BLaER1 treated with 17β-estradiol and CSF1 and Interleukin-3, amounts not matched to agents 10 nM and 100 nM (cell line): ENCODE results near the gene OSBPL5.
"Not testable (repeated sequence)": the region's sequence is repeated elsewhere in the genome, so short reads cannot be mapped to it uniquely, and the experiment has no call there.

ENCODE experiments used
- H3K27ac ChIP-seq, 11 experiments: shearing (Covaris generic); formaldehyde crosslinking; 2 replicates each; pipeline ENCODE4 v1.8.1; 2022
- H3K27me3 ChIP-seq, 11 experiments: shearing (Covaris generic); formaldehyde crosslinking; 2 replicates each; pipeline ENCODE4 v1.8.1; 2022
- H3K36me3 ChIP-seq, 11 experiments: shearing (Covaris generic); formaldehyde crosslinking; 2 replicates each; pipeline ENCODE4 v1.8.1; 2022
- H3K4me1 ChIP-seq, 10 experiments: shearing (Covaris generic); formaldehyde crosslinking; 2 replicates each; pipeline ENCODE4 v1.8.1; 2022
- H3K4me2 ChIP-seq, 11 experiments: shearing (Covaris generic); formaldehyde crosslinking; 2 replicates each; pipeline ENCODE4 v1.8.1; 2022
- H3K4me3 ChIP-seq, 10 experiments: shearing (Covaris generic); formaldehyde crosslinking; 2 replicates each; pipeline ENCODE4 v1.8.1; 2022
- H3K9ac ChIP-seq, 11 experiments: shearing (Covaris generic); formaldehyde crosslinking; 2 replicates each; pipeline ENCODE4 v1.8.1; 2022
- H3K9me3 ChIP-seq, 11 experiments: shearing (Covaris generic); formaldehyde crosslinking; replicated peaks in 1 of 11; 2 replicates each; pipeline ENCODE4 v1.8.1; 2022
- H4K20me1 ChIP-seq, 11 experiments: shearing (Covaris generic); formaldehyde crosslinking; 2 replicates each; pipeline ENCODE4 v1.8.1; 2022
- Cebpa-rat ChIP-seq, 11 experiments: shearing (Covaris generic); IDR thresholded peaks; 2 replicates each; pipeline ENCODE4 v1.8.1; 2022

OSBPL5 gene

DNA sequence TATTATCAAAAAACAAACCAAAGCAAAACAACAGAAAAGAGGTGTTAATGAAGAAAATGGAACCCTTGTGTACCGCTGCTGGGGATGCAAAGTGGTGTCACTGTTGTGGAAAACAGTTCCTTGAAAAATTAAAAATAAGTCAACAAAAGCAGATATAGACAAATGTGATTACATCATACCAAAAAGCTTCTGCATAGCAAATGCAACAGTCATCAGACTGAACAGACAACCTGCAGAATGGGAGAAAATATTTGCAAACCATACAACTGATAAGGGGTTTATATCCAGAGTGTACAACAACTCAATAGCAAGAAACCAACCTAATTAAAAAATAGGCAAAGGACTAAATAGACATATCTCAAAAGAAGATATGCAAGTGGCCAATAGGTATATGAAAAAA is 85.0 kb downstream of the OSBPL5 start:
- Histone ChIP-seq H3K4me2 (no peak overlapping the region), H3K36me3 (no peaks in the 10 kb centered on the region), H3K27me3 (no peaks in the 10 kb centered on the region), H3K4me3 (no peak overlapping the region), H4K20me1 (no peaks in the 10 kb centered on the region), H3K27ac (no peak overlapping the region), H3K9ac (no peak overlapping the region), H3K9me3 (no peaks in the 10 kb centered on the region), H3K4me1 (no peaks in the 10 kb centered on the region)
- TF ChIP-seq Cebpa-rat (IDR thresholded peaks at IDR 0.05) = no peak

DNA sequence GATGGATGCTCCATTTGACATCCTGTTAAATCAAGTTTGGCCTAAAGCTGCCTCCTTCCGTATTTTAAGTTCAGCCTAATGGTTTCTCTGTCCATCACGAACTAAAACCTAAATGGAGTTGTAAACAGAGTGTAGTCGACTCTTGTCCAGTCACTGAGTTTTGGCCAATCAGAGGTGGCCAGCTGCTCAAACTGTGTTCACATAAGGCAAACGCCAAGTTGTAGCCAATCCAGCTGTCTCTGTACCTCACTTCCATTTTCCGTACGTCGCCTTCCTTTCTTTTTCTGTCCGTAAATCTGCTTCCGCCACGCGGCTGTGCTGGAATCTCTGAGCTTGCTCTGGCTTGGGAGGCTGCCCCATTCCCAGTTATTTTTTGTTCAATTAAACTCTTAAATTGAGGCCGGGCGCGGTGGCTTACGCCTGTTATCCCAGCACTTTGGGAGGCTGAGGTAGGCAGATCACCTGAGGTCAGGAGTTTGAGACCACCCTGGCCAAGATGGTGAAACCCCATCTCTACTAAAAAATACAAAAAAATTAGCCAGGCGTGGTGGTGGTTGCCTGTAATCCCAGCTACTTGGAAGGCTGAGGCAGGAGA is 87.2 kb downstream of the OSBPL5 start:
- Histone ChIP-seq H3K27ac (no peak overlapping the region), H3K4me1 (peaks cover 0 to 5% (median 4%) of the 10 kb centered on the region in 10 experiments; a peak in 13 of 20 replicates), H3K4me2 (no peak overlapping the region), H3K9me3 (no peaks in the 10 kb centered on the region), H4K20me1 (no peaks in the 10 kb centered on the region), H3K36me3 (no peaks in the 10 kb centered on the region), H3K27me3 (no peaks in the 10 kb centered on the region), H3K9ac (no peak overlapping the region), H3K4me3 (no peak overlapping the region)
- no peak for TF ChIP-seq Cebpa-rat (IDR thresholded peaks at IDR 0.05)

DNA sequence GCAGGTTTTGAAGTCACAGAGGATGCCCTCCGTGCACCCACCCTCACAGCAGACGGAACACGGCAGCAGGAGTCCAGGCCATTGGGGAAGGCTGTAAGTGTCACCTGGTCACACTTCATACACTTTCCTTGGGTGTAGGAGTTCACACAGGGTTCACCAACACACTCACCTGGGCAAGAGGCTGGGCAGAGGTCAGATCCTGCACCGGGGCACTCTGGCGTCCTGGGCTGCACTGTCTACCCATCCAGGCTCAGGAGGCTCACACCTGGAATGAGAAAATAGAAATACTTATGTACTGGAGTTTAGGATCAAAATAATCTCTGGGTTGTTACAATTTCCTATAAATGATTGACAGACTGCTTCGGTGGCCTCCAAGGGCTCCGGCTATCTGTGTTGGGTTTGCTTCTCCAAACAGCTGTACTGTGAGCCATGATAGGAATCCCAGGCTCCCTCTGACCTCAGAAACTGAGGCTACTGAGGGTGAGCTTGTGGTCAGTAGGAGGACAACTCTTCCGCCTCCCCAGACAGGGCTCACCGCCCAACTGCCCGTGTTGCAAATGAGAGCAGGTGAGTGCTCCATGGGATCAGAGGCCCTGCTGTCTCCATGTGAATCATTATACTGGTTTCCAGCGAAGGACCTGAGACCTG is 87.8 kb downstream of the OSBPL5 start:
- H3K9ac ChIP-seq = no peak overlapping the region
- H4K20me1 ChIP-seq = no peaks in the 10 kb centered on the region
- H3K9me3 ChIP-seq = no peaks in the 10 kb centered on the region
- no peak overlapping the region for H3K4me2 ChIP-seq
- no peaks in the 10 kb centered on the region for H3K36me3 ChIP-seq
- peaks cover 0 to 10% (median 8%) of the 10 kb centered on the region in 10 experiments; a peak in 13 of 20 replicates for H3K4me1 ChIP-seq
- H3K4me3 ChIP-seq = no peak overlapping the region
- no peak for TF ChIP-seq Cebpa-rat (IDR thresholded peaks at IDR 0.05)
- no peak overlapping the region for H3K27ac ChIP-seq
- H3K27me3 ChIP-seq = no peaks in the 10 kb centered on the region

- no peaks in the 10 kb centered on the region for H3K36me3 ChIP-seq
- no peaks in the 10 kb centered on the region for H4K20me1 ChIP-seq
- H3K4me2 ChIP-seq = no peak overlapping the region
- TF ChIP-seq Cebpa-rat (IDR thresholded peaks at IDR 0.05) = no peak
- H3K27me3 ChIP-seq = no peaks in the 10 kb centered on the region
- no peak overlapping the region for H3K9ac ChIP-seq
- H3K9me3 ChIP-seq = no peaks in the 10 kb centered on the region
- H3K4me1 ChIP-seq = peaks cover 0 to 10% (median 8%) of the 10 kb centered on the region in 10 experiments; a peak in 13 of 20 replicates
- H3K27ac ChIP-seq = no peak overlapping the region
- H3K4me3 ChIP-seq = no peak overlapping the region
Observed at GRCh38 chr11:3074912-3075589, 90.1 kb downstream of the OSBPL5 start.

DNA sequence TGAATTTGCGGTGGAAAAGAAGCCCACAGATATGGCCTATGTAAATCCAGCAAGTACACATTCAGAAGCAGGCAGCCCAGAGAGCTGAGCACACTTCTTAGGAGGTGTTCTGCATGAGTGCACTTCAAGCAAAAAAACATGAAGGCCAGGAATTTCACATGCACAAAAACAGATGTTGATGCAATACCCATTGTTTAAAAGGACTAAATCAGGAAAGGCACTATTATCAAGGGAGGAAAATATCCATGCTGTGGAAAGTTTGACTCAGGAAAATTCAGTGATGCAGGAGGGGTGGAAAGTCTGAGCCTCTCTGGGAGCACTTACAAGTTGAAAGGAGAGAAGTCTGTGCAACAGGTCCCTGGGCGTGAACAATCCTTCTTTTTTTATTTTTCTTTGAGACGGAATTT is 92.1 kb downstream of the OSBPL5 start:
- no peaks in the 10 kb centered on the region for H3K27me3 ChIP-seq
- peaks cover 0 to 10% (median 8%) of the 10 kb centered on the region in 10 experiments; a peak in 13 of 20 replicates for H3K4me1 ChIP-seq
- H4K20me1 ChIP-seq = no peaks in the 10 kb centered on the region
- H3K4me2 ChIP-seq = peak overlapping the region in 7 of 11 experiments; percentile 7 to 45 (median 31); a peak in 10 of 22 replicates
- no peak overlapping the region for H3K27ac ChIP-seq
- no peak overlapping the region for H3K4me3 ChIP-seq
- H3K9me3 ChIP-seq = peaks cover 0 to under 1% (median 0%) of the 10 kb centered on the region in 11 experiments; a peak in 1 of 22 replicates
- no peak overlapping the region for H3K9ac ChIP-seq
- no peak for TF ChIP-seq Cebpa-rat (IDR thresholded peaks at IDR 0.05)
- H3K36me3 ChIP-seq = no peaks in the 10 kb centered on the region

- Histone ChIP-seq H3K36me3 (0 out of 22 replicates have a peak, but pooled peaks cover 0 to 3% (median 0%) of the 10 kb centered on the region in 11 experiments), H3K4me1 (peaks cover 0 to 10% (median 8%) of the 10 kb centered on the region in 10 experiments; a peak in 13 of 20 replicates), H3K9ac (no peak overlapping the region), H3K9me3 (peaks cover 12 to 36% (median 23%) of the 10 kb centered on the region in 11 experiments), H3K4me2 (no peak overlapping the region), H3K4me3 (no peak overlapping the region), H3K27ac (no peak overlapping the region), H3K27me3 (no peaks in the 10 kb centered on the region), H4K20me1 (no peaks in the 10 kb centered on the region)
- no peak for TF ChIP-seq Cebpa-rat (IDR thresholded peaks at IDR 0.05)
Observed at GRCh38 chr11:3069425-3069824, 95.7 kb downstream of the OSBPL5 start.

DNA sequence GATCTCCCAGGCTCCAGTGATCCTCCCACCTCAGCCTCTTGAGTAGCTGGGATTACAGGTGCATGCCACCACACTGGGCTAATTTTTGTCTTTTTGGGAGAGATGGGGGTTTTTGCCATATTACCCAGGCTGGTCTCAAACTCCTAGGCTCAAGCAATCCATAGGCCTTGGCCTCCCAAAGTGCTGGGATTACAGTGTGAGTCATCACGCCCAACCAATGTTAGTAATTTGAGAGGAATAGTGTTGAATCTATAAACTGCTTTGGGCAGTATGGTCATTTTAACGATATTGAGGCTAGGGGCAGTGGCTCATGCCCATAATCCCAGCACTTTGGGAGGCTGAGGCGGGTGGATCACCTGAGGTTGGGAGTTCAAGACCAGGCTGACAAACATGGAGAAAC is 98.8 kb downstream of the OSBPL5 start:
- H3K4me2 ChIP-seq, H4K20me1 ChIP-seq, H3K9ac ChIP-seq, H3K36me3 ChIP-seq, H3K4me1 ChIP-seq, H3K4me3 ChIP-seq, H3K27me3 ChIP-seq, H3K27ac ChIP-seq: not testable (repeated sequence)
- peaks cover 12 to 44% (median 31%) of the 10 kb centered on the region in 11 experiments for H3K9me3 ChIP-seq

DNA sequence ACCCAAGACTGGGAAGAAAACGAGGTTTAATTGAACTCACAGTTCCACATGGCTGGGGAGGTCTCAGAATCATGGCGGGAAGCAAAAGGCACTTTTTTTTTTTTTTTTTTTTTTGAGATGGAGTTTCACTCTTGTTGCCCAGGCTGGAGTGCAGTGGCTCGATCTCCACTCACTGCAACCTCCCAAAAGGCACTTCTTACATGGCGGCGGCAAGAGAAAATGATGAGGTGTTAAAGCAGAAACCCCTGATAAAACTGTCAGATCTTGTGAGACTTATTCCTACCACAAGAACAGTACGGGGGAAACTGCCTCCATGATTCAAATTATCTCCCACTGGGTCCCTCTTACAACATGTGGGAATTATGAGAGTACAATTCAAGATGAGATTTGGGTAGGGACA is 100.4 kb downstream of the OSBPL5 start:
- H3K27me3 ChIP-seq, H3K4me2 ChIP-seq, H3K4me3 ChIP-seq, H3K36me3 ChIP-seq, H3K9ac ChIP-seq, H3K27ac ChIP-seq, H3K4me1 ChIP-seq, H4K20me1 ChIP-seq: not testable (repeated sequence)
- H3K9me3 ChIP-seq = peaks cover 12 to 44% (median 31%) of the 10 kb centered on the region in 11 experiments

DNA sequence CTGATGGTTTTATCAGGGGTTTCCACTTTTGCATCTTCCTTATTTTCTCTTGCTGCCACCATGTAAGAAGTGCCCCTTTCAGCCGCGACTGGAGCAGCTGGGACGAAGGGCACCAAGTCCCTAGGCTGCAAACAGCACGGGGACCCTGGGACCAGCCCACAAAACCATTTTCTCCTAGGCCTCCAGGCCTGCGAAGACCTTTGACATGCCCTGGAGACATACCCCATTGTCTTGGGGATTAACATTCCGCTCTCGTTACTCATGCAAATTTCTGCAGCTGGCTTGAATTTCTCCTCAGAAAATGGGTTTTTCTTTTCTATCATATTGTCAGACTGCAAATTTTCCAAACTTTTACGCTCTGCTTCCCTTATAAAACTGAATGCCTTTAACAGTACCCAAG is 101.2 kb downstream of the OSBPL5 start:
- Histone ChIP-seq H3K9me3 (peaks cover 12 to 44% (median 31%) of the 10 kb centered on the region in 11 experiments), H3K4me2 (peak overlapping the region in 1 of 11 experiments; percentile 7; a peak in 1 of 22 replicates)
- not testable (repeated sequence) for H3K4me3 ChIP-seq, H4K20me1 ChIP-seq, H3K9ac ChIP-seq, H3K4me1 ChIP-seq, H3K27me3 ChIP-seq, H3K36me3 ChIP-seq, H3K27ac ChIP-seq

GRCh38 chr11:3063432-3063831 is 101.7 kb downstream of the OSBPL5 start:
- H3K27ac ChIP-seq, H3K9ac ChIP-seq, H3K27me3 ChIP-seq, H3K36me3 ChIP-seq, H4K20me1 ChIP-seq, H3K4me1 ChIP-seq, H3K4me3 ChIP-seq: not testable (repeated sequence)
- Histone ChIP-seq H3K9me3 (peaks cover 12 to 44% (median 31%) of the 10 kb centered on the region in 11 experiments), H3K4me2 (0 out of 22 replicates have a peak overlapping the region, but pooled peaks of 1 of the 11 experiments have one; percentile 7)
